ENCODE data around the gene HNF1B. TPM values are rescaled to one million over a fixed set of nuclear protein-coding genes. Genes with fewer than 3 reads are reported as not detected.

HNF1B gene
- total RNA-seq, 1 experiment from 2014 or later, result not detected

GRCh38 chr17:37744633-37744927 is 279 bp downstream of the HNF1B start:
- H4K20me1 ChIP-seq (ENCODE audit: insufficient read depth, low read depth, low read length), result no peaks in the 10 kb centered on the region
- H3K4me2 ChIP-seq (ENCODE audit: low read depth, low read length, poor library complexity, severe bottlenecking), result peak overlapping the region; percentile 58
- peak overlapping the region; percentile 45; the same call in 1 of the 2 replicates for H3K4me3 ChIP-seq (ENCODE audit: low read length)
- H3K4me1 ChIP-seq (ENCODE audit: low read length), result peaks cover 14% of the 10 kb centered on the region
- no peak overlapping the region for H2AFZ ChIP-seq (ENCODE audit: low read length)
- H3K27ac ChIP-seq (ENCODE audit: low read length), result no peak overlapping the region
- H3K79me2 ChIP-seq (ENCODE audit: low read length), result no peaks in the 10 kb centered on the region
- H3K36me3 ChIP-seq (ENCODE audit: insufficient read depth, low read length), result no peaks in the 10 kb centered on the region
- no peaks in the 10 kb centered on the region for H3K9me2 ChIP-seq (replicated peaks; ENCODE audit: insufficient read depth, low read length)
- H3K27me3 ChIP-seq (ENCODE audit: low read length), result no peaks in the 10 kb centered on the region
- H3K9me3 ChIP-seq (ENCODE audit: low read length), result no peaks in the 10 kb centered on the region
- DNase-seq, result no peak
- no peak overlapping the region for H3K9ac ChIP-seq (ENCODE audit: low read length)

GRCh38 chr17:37743875-37744632 is 805 bp downstream of the HNF1B start:
- Histone ChIP-seq H3K9me3 (ENCODE audit: low read length) (no peaks in the 10 kb centered on the region), H3K4me2 (ENCODE audit: low read depth, low read length, poor library complexity, severe bottlenecking) (no peak overlapping the region), H3K27me3 (ENCODE audit: low read length) (no peaks in the 10 kb centered on the region), H3K9me2 (replicated peaks; ENCODE audit: insufficient read depth, low read length) (no peaks in the 10 kb centered on the region), H3K4me3 (ENCODE audit: low read length) (no peak overlapping the region), H3K27ac (ENCODE audit: low read length) (no peak overlapping the region), H3K4me1 (ENCODE audit: low read length) (peaks cover 14% of the 10 kb centered on the region), H3K79me2 (ENCODE audit: low read length) (no peaks in the 10 kb centered on the region), H3K36me3 (ENCODE audit: insufficient read depth, low read length) (no peaks in the 10 kb centered on the region), H2AFZ (ENCODE audit: low read length) (no peak overlapping the region), H4K20me1 (ENCODE audit: insufficient read depth, low read depth, low read length) (no peaks in the 10 kb centered on the region), H3K9ac (ENCODE audit: low read length) (no peak overlapping the region)
- no peak for DNase-seq

GRCh38 chr17:37743612-37743874 is 1.3 kb downstream of the HNF1B start:
- H3K9me2 ChIP-seq (replicated peaks; ENCODE audit: insufficient read depth, low read length), result no peaks in the 10 kb centered on the region

GRCh38 chr17:37742762-37743611 is 1.9 kb downstream of the HNF1B start:
- Histone ChIP-seq H4K20me1 (ENCODE audit: insufficient read depth, low read depth, low read length) (no peaks in the 10 kb centered on the region), H3K4me1 (ENCODE audit: low read length) (peaks cover 14% of the 10 kb centered on the region), H3K4me2 (ENCODE audit: low read depth, low read length, poor library complexity, severe bottlenecking) (no peak overlapping the region), H2AFZ (ENCODE audit: low read length) (no peak overlapping the region), H3K9ac (ENCODE audit: low read length) (no peak overlapping the region), H3K9me3 (ENCODE audit: low read length) (no peaks in the 10 kb centered on the region), H3K27ac (ENCODE audit: low read length) (no peak overlapping the region), H3K4me3 (ENCODE audit: low read length) (no peak overlapping the region), H3K79me2 (ENCODE audit: low read length) (no peaks in the 10 kb centered on the region), H3K27me3 (ENCODE audit: low read length) (no peaks in the 10 kb centered on the region), H3K36me3 (ENCODE audit: insufficient read depth, low read length) (no peaks in the 10 kb centered on the region), H3K9me2 (replicated peaks; ENCODE audit: insufficient read depth, low read length) (no peaks in the 10 kb centered on the region)
- no peak for DNase-seq

More at GRCh38 chr17:37743612-37743874, 1.3 kb downstream of the HNF1B start:
- H3K27ac ChIP-seq (ENCODE audit: low read length), result no peak overlapping the region
- peaks cover 14% of the 10 kb centered on the region for H3K4me1 ChIP-seq (ENCODE audit: low read length)
- H3K4me2 ChIP-seq (ENCODE audit: low read depth, low read length, poor library complexity, severe bottlenecking), result no peak overlapping the region
- no peak overlapping the region for H2AFZ ChIP-seq (ENCODE audit: low read length)
- no peaks in the 10 kb centered on the region for H3K9me3 ChIP-seq (ENCODE audit: low read length)
- H3K4me3 ChIP-seq (ENCODE audit: low read length), result no peak overlapping the region
- no peaks in the 10 kb centered on the region for H3K27me3 ChIP-seq (ENCODE audit: low read length)
- no peaks in the 10 kb centered on the region for H3K79me2 ChIP-seq (ENCODE audit: low read length)
- no peak overlapping the region for H3K9ac ChIP-seq (ENCODE audit: low read length)
- no peak for DNase-seq
- H3K36me3 ChIP-seq (ENCODE audit: insufficient read depth, low read length), result no peaks in the 10 kb centered on the region
- H4K20me1 ChIP-seq (ENCODE audit: insufficient read depth, low read depth, low read length), result no peaks in the 10 kb centered on the region

GRCh38 chr17:37742116-37742761 is 2.6 kb downstream of the HNF1B start:
- Histone ChIP-seq H3K9me2 (replicated peaks; ENCODE audit: insufficient read depth, low read length) (no peaks in the 10 kb centered on the region), H2AFZ (ENCODE audit: low read length) (no peak overlapping the region), H3K27me3 (ENCODE audit: low read length) (no peaks in the 10 kb centered on the region), H3K79me2 (ENCODE audit: low read length) (no peaks in the 10 kb centered on the region), H3K4me1 (ENCODE audit: low read length) (peaks cover 14% of the 10 kb centered on the region), H4K20me1 (ENCODE audit: insufficient read depth, low read depth, low read length) (no peaks in the 10 kb centered on the region), H3K9ac (ENCODE audit: low read length) (no peak overlapping the region), H3K4me2 (ENCODE audit: low read depth, low read length, poor library complexity, severe bottlenecking) (no peak overlapping the region), H3K4me3 (ENCODE audit: low read length) (no peak overlapping the region), H3K27ac (ENCODE audit: low read length) (no peak overlapping the region), H3K9me3 (ENCODE audit: low read length) (no peaks in the 10 kb centered on the region), H3K36me3 (ENCODE audit: insufficient read depth, low read length) (no peaks in the 10 kb centered on the region)
- DNase-seq, result no peak

GRCh38 chr17:37741341-37742115 is 3.3 kb downstream of the HNF1B start:
- no peaks in the 10 kb centered on the region for H4K20me1 ChIP-seq (ENCODE audit: insufficient read depth, low read depth, low read length)
- H3K27me3 ChIP-seq (ENCODE audit: low read length), result no peaks in the 10 kb centered on the region
- H3K4me2 ChIP-seq (ENCODE audit: low read depth, low read length, poor library complexity, severe bottlenecking), result no peak overlapping the region
- H3K79me2 ChIP-seq (ENCODE audit: low read length), result no peaks in the 10 kb centered on the region
- no peaks in the 10 kb centered on the region for H3K9me2 ChIP-seq (replicated peaks; ENCODE audit: insufficient read depth, low read length)
- DNase-seq, result no peak
- H2AFZ ChIP-seq (ENCODE audit: low read length), result no peak overlapping the region
- H3K9ac ChIP-seq (ENCODE audit: low read length), result no peak overlapping the region
- no peak overlapping the region for H3K4me3 ChIP-seq (ENCODE audit: low read length)
- H3K4me1 ChIP-seq (ENCODE audit: low read length), result peaks cover 14% of the 10 kb centered on the region
- H3K27ac ChIP-seq (ENCODE audit: low read length), result no peak overlapping the region
- no peaks in the 10 kb centered on the region for H3K36me3 ChIP-seq (ENCODE audit: insufficient read depth, low read length)
- H3K9me3 ChIP-seq (ENCODE audit: low read length), result no peaks in the 10 kb centered on the region

- H3K4me2 ChIP-seq (ENCODE audit: low read depth, low read length, poor library complexity, severe bottlenecking), result no peak overlapping the region
- no peaks in the 10 kb centered on the region for H3K9me2 ChIP-seq (replicated peaks; ENCODE audit: insufficient read depth, low read length)
- H3K79me2 ChIP-seq (ENCODE audit: low read length), result no peaks in the 10 kb centered on the region
- H3K9ac ChIP-seq (ENCODE audit: low read length), result no peak overlapping the region
- no peaks in the 10 kb centered on the region for H4K20me1 ChIP-seq (ENCODE audit: insufficient read depth, low read depth, low read length)
- no peak overlapping the region for H3K4me3 ChIP-seq (ENCODE audit: low read length)
- no peaks in the 10 kb centered on the region for H3K36me3 ChIP-seq (ENCODE audit: insufficient read depth, low read length)
- no peaks in the 10 kb centered on the region for H3K27me3 ChIP-seq (ENCODE audit: low read length)
- H2AFZ ChIP-seq (ENCODE audit: low read length), result no peak overlapping the region
- H3K9me3 ChIP-seq (ENCODE audit: low read length), result no peaks in the 10 kb centered on the region
- no peak for DNase-seq
- H3K4me1 ChIP-seq (ENCODE audit: low read length), result peaks cover 14% of the 10 kb centered on the region
- no peak overlapping the region for H3K27ac ChIP-seq (ENCODE audit: low read length)
These were observed 3.9 kb downstream of the HNF1B start for GRCh38 chr17:37740915-37741314.

- H2AFZ ChIP-seq (ENCODE audit: low read length), result no peak overlapping the region
- H3K9me2 ChIP-seq (replicated peaks; ENCODE audit: insufficient read depth, low read length), result no peaks in the 10 kb centered on the region
- no peak overlapping the region for H3K4me3 ChIP-seq (ENCODE audit: low read length)
- no peak overlapping the region for H3K4me2 ChIP-seq (ENCODE audit: low read depth, low read length, poor library complexity, severe bottlenecking)
- H3K36me3 ChIP-seq (ENCODE audit: insufficient read depth, low read length), result no peaks in the 10 kb centered on the region
- H3K27me3 ChIP-seq (ENCODE audit: low read length), result no peaks in the 10 kb centered on the region
- no peak for DNase-seq
- no peaks in the 10 kb centered on the region for H3K9me3 ChIP-seq (ENCODE audit: low read length)
- H3K79me2 ChIP-seq (ENCODE audit: low read length), result no peaks in the 10 kb centered on the region
- H4K20me1 ChIP-seq (ENCODE audit: insufficient read depth, low read depth, low read length), result no peaks in the 10 kb centered on the region
- no peak overlapping the region for H3K27ac ChIP-seq (ENCODE audit: low read length)
- no peaks in the 10 kb centered on the region for H3K4me1 ChIP-seq (ENCODE audit: low read length)
- H3K9ac ChIP-seq (ENCODE audit: low read length), result no peak overlapping the region
These were observed 6.9 kb downstream of the HNF1B start for GRCh38 chr17:37737971-37738370.

Data from Karpas-422 (cell line).